ENCODE results near the gene UCK2. TPM values are rescaled to one million over a fixed set of nuclear protein-coding genes. Genes with fewer than 3 reads are reported as not detected.
A peak's percentile ranks its signal among the peaks of the same experiment; 100 is the strongest.

The UCK2 gene
- total RNA-seq, 1 experiment from 2014 or later = 77.9 TPM

GRCh38 chr1:165829888-165830287, 2.5 kb downstream of the UCK2 start:
- Histone ChIP-seq H2AK5ac (ENCODE audit: insufficient read length, low read length) (no peak overlapping the region), H3K4me2 (ENCODE audit: insufficient read depth, insufficient read length, low read length) (peak overlapping the region; percentile 96), H4K8ac (replicated peaks; ENCODE audit: insufficient read length, low read depth, low read length) (no peak overlapping the region), H3K27me3 (ENCODE audit: insufficient read depth, low read length) (no peaks in the 10 kb centered on the region), H3K56ac (ENCODE audit: insufficient read length, low read depth, low read length) (no peak overlapping the region), H2AFZ (ENCODE audit: low read length) (no peak overlapping the region), H2BK12ac (ENCODE audit: insufficient read length, low read depth, low read length) (no peak overlapping the region), H3K9me3 (ENCODE audit: control insufficient read depth, low read depth, low read length) (no peaks in the 10 kb centered on the region), H2BK15ac (ENCODE audit: low read depth, low read length) (no peak overlapping the region), H3K27ac (ENCODE audit: insufficient read length, low read depth, low read length) (no peak overlapping the region), H3K79me2 (ENCODE audit: insufficient read depth, low read length) (peaks cover 54% of the 10 kb centered on the region), H4K91ac (ENCODE audit: insufficient read length, low read depth, low read length) (no peak overlapping the region), H3K79me1 (ENCODE audit: insufficient read depth, low read depth, low read length, poor library complexity, severe bottlenecking) (peaks cover 2% of the 10 kb centered on the region), H3K23ac (ENCODE audit: insufficient read length, low read depth, low read length) (no peak overlapping the region), H2BK5ac (ENCODE audit: insufficient read length, low read length) (no peak overlapping the region), H3K18ac (ENCODE audit: insufficient read length, low read depth, low read length) (no peak overlapping the region), H3K9ac (ENCODE audit: extremely low read depth, insufficient read length, low read length) (peak overlapping the region; percentile 11), H3K4me1 (ENCODE audit: insufficient read depth, low read length) (no peaks in the 10 kb centered on the region), H3K4ac (ENCODE audit: low read depth, low read length) (no peak overlapping the region), H3K23me2 (ENCODE audit: insufficient read length, low read depth, low read length, poor library complexity, severe bottlenecking) (peaks cover 10% of the 10 kb centered on the region), H3T11ph (ENCODE audit: low read length) (no peak overlapping the region), H4K20me1 (ENCODE audit: control insufficient read depth, insufficient read depth, insufficient read length) (no peaks in the 10 kb centered on the region), H4K5ac (ENCODE audit: insufficient read length, low read depth, low read length) (no peak overlapping the region), H3K14ac (ENCODE audit: insufficient read depth, low read length) (no peak overlapping the region), H2BK120ac (ENCODE audit: low read depth, low read length, poor library complexity, severe bottlenecking) (no peak overlapping the region), H2BK20ac (ENCODE audit: low read depth, low read length, poor library complexity, severe bottlenecking) (no peak overlapping the region)
- DNase-seq = no peak
- Mint-ChIP-seq H3K4me3 (peak overlapping the region; percentile 95 to 98), H3K9me3 (no peaks in the 10 kb centered on the region), H3K36me3 (ENCODE audit: insufficient read depth in 1 of 3, low read depth in 3 of 3) (peaks cover 8 to 20% (median 9%) of the 10 kb centered on the region in 3 experiments), H3K4me1 (peaks cover 34 to 36% of the 10 kb centered on the region in 2 experiments), H3K27me3 (ENCODE audit: low read depth) (no peaks in the 10 kb centered on the region), H3K27ac (no peak overlapping the region)
- TF ChIP-seq, protein P1, sequence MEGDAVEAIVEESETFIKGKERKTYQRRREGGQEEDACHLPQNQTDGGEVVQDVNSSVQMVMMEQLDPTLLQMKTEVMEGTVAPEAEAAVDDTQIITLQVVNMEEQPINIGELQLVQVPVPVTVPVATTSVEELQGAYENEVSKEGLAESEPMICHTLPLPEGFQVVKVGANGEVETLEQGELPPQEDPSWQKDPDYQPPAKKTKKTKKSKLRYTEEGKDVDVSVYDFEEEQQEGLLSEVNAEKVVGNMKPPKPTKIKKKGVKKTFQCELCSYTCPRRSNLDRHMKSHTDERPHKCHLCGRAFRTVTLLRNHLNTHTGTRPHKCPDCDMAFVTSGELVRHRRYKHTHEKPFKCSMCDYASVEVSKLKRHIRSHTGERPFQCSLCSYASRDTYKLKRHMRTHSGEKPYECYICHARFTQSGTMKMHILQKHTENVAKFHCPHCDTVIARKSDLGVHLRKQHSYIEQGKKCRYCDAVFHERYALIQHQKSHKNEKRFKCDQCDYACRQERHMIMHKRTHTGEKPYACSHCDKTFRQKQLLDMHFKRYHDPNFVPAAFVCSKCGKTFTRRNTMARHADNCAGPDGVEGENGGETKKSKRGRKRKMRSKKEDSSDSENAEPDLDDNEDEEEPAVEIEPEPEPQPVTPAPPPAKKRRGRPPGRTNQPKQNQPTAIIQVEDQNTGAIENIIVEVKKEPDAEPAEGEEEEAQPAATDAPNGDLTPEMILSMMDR (conservative IDR thresholded peaks at IDR 0.05) = no peak
- WGBS (ENCODE audit: extremely low coverage, insufficient read length, low lambda C conversion rate) = no CpG with 5 or more reads among the region's 4 CpGs
